Hematopoietic multipotent progenitor cell treated with erythropoietin and hydrocortisone succinate and interleukin-3 and kit ligand, for 15 days (in vitro differentiated cells): Measurements from ENCODE around the gene GUCA1C.

ENCODE experiments used
- DNase-seq: peaks from one replicate; pipeline ENCODE4 v3.0.0-alpha.2; 2015; ENCODE audit warnings: low spot score

GUCA1C gene, protein sequence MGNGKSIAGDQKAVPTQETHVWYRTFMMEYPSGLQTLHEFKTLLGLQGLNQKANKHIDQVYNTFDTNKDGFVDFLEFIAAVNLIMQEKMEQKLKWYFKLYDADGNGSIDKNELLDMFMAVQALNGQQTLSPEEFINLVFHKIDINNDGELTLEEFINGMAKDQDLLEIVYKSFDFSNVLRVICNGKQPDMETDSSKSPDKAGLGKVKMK

GRCh38 chr3:108953700-108954099 is at the start of gene GUCA1C:
Gene GUCA1C (minus strand): TSS chr3:108953879. CDS start chr3:108953762, 117 bp downstream.
- no peak for DNase-seq

DNA sequence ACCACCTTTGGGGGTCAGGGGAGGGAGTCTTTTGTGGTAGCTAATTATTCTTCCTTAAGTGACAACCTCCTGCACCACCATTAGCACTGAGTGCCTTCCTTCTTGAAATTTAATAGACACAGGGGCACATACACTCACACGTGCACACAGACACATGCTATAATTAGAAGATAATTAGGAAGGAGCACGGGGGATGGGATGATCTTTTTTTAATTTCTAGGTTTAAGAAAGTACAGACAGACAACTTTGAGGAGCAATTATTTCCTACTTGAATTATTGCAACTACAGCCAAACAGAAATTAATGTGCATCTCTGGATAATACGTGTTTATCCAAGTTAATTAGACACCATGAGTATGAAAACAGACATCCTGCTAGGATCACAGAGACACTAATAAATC is 44.8 kb upstream of the GUCA1C start:
- DNase-seq = no peak

GRCh38 chr3:108985844-108986243 is 32.2 kb upstream of the GUCA1C start:
- DNase-seq = no peak

GRCh38 chr3:108983051-108983450 is 29.4 kb upstream of the GUCA1C start:
- no peak for DNase-seq

GRCh38 chr3:108976058-108976457 is 22.4 kb upstream of the GUCA1C start:
- no peak for DNase-seq

GRCh38 chr3:108973019-108973418 is 19.3 kb upstream of the GUCA1C start:
- DNase-seq = no peak

GRCh38 chr3:108972482-108972881 is 18.8 kb upstream of the GUCA1C start:
- no peak for DNase-seq

DNA sequence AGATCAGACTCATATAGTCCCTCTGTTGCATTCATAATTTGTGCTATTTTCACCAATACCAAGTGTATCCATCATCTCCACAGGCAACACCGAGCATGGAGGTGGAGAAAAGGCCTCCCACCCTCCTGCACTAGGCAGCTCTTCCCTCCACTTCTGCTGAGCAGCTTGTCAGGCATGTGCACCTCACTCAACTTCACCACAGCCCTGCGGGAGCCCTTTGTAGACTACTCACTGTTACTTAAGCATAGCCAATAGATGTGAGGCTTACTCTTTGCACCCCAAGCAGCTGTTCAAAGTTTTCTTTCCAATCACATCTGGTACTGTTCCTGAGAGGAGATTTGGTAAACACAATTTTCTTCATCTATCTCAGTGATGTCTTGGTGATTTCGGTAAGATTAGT is 16.9 kb upstream of the GUCA1C start:
- DNase-seq = no peak

DNA sequence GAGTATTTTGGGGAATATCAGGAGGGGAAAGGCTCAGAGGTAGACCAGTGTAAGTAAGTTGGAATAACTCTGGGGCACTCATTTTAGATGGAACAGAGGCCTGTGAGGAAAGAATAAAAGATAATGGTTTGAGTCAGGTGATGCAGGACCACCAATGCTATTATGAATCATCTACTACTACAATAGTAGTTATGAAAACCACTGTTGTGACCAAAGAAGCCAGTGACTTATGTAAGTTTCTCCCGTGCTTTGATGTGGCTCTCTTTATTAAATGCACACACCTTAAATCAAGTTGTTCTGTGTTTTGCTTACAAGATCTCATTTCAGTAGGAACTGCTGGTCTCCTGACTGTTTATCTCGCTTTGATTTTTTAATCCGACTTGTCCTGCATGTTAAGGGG is 13.1 kb upstream of the GUCA1C start:
- no peak for DNase-seq

DNA sequence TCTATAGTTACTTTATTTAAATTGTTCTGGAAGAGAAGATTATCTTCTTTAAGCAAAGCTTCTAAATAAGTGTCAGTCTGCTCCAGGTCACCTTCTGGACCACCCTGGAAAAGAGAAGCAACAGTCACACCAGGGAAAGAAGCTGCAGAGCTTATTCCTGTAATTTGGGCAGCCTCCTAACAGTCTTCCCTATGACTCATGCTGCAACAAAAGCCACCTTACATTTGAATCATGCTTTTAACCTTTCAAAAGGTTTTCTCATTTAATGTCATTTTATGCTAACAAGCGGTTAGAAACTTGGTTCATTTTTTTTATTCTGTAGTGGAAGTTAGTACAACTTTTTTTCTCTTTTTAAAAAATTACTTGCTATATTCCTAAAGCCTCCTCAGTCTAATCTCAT is 5.3 kb upstream of the GUCA1C start:
- DNase-seq = no peak

DNA sequence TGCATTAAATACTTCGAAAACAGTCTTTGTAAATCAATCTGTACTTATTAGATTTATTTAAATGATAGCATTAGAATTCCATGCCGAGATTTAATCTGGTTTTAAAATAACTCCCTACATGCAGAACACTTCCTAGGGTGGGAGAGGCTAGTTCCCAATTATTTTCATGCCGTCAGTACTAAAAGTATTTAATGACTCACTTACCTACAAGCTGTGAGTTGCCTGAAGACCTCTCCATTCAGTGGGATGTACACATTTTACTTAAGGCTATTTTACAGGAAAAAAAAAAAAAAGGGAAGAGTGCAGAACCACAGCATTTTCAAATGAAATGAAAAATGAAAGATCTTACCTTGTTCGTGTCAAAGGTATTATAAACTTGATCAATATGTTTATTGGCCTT is 469 bp downstream of the GUCA1C start:
- DNase-seq = no peak

DNA sequence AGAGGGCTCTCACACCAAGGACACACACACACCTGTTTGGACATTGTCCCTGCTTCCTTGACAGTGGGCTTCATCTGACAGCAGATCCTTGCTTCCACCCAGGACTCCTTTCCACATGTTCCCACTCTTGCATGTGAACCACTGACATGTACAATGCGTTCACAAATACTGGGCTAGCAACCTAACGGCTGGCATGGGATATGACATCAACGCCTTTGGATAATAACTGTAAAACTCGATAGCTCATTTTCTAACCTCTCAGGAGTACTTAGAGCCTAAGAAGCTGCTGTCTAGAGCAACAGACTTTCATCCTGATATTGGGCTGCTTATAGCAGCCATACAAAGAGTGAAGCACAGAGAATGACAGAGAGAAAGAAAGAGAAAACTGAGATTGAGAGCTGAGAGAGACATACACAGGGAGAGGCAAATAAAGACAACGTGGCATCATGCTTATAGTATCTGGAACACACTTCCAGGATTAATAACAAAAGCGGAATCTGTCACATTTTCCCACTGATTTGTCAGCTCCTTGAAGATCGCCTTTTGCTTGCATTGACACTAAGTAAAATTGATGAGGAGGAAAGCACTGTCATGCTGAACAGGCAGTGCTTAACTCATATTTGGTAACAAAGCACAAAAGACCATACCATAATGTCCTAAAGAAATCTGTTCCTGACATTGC is 1.7 kb downstream of the GUCA1C start:
- no peak for DNase-seq

GRCh38 chr3:108947855-108948254 is 5.8 kb downstream of the GUCA1C start:
- no peak for DNase-seq

DNA sequence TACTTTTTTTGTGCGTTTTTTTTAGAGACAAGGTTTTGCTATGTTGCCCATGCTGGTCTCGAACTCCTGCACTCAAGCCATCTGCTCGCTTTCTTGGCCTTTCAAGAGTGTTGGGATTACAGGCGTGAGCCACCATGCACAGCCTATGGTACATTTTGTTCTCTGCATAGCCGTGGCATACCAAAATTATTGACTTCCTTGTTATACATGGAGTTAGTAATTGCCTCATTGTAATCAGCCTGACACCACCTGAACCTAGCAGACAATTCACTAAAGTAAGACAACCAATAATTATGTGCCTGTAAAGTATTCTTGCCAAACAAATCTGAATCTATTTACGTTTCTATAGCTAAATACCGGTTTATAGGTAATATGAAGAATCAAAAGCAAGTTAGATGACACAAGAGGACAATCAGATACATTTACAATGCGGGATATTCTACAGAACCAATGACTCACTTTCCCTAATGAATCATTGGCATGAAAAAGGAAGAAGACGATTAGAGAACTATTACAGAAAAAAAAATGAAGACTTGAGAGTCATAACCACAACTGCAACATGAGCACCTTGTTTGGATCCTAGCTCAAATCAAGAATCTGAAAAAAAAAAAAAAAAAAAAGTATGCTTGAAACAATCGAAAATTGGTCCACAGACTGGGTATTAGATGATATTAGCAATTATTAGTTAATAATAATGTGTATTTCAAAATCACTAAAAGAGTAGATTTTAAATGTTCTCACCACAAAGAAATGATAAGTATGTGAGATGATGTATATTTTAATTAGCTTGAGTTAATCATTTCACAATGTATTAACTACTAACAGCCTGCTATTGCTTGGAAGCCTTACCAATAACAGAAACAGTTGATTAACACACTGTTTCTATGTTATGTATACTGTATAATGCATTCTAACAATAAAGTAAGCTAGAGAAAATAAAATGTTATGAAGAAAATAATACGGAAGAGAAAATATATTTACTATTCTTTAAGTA is 7.1 kb downstream of the GUCA1C start:
- DNase-seq = no peak

DNA sequence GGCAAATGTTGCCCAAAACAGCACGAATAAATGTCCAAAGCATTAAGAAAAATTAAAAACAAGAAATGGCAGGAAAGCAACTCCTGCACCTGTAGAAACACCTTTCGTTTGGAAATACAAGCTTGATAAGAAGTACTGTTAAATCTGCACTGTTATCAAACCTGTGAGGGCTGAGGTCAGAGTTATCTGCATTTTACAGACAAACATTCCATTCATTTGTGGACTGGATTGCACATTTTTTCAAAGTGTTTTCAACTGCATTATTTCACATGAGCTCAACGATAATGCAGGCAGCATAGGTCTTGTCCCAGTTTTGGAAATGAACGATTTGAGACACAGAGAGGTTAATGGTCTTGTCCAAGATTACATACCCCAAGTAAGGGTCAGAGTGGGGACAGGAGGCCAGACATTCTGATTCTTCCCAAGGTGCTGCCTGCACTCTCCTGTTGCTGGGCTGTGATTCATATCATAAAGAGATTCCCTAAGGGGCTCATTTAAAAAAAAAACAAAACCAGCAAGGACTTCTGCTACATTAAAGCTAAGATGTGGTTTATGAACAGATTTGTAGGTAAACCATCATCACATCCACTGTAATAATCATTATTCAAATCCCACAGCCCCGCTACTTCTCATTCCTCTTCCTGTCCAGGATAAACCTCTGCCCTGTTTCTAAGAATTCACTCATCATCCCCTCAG is 13.0 kb downstream of the GUCA1C start:
- no peak for DNase-seq

DNA sequence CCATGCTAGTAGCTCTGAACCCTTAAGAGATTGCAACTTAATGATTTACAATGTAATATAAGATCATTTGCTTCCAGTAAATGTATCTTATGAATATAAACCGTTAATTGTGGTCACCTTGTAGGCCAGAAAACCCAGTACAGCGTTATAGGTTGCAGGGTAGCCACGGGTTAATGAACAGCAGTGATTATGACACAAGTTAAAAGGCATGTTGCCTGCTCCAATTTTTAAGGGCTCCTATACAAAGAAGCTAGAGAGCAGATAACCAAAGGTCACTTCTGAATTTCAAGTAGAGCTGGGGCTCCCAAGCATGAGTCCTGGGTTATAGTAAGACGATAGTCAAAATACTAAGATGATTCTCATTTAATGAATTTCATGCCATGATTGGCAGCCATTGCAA is 13.5 kb downstream of the GUCA1C start:
- no peak for DNase-seq

GRCh38 chr3:108936924-108937689 is 16.6 kb downstream of the GUCA1C start:
- DNase-seq = no peak

DNA sequence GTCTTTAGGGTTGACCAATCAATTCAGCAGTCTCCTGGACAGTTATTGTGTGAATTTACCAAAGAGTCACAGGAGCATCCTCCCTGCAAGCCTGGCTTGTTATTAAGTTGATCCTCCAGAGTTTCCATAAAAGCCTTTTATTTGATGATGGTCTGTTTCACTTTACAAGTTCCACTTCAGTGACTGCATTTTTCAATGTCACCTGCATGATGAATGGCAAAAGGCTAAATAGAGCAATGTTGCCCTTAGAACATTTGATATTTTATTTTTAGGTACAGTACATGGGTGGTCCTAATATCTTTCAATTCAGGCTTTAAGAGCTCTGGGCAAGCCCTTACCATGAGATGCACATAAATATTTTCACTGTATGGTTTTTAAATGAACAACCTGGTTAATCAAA is 22.6 kb downstream of the GUCA1C start:
- DNase-seq = no peak

DNA sequence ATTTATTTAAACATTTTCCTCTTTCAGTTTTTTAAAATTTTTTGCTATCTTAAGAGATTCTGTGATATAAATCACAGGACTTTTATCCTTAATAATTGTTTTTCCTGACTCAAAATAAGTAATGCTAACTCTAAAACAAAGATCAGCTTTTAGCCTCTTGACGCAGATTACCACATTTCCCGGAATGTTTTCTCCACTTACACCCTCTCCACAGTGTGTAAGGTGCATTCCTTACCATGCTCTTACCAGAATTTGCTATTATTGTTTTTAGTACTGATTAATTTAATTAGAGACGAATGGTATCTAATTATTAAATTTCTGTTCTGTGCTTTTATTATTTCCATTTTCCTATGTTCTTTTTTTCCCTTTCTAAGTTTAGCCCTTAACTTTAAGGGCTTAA is 34.8 kb downstream of the GUCA1C start:
- DNase-seq = no peak

DNA sequence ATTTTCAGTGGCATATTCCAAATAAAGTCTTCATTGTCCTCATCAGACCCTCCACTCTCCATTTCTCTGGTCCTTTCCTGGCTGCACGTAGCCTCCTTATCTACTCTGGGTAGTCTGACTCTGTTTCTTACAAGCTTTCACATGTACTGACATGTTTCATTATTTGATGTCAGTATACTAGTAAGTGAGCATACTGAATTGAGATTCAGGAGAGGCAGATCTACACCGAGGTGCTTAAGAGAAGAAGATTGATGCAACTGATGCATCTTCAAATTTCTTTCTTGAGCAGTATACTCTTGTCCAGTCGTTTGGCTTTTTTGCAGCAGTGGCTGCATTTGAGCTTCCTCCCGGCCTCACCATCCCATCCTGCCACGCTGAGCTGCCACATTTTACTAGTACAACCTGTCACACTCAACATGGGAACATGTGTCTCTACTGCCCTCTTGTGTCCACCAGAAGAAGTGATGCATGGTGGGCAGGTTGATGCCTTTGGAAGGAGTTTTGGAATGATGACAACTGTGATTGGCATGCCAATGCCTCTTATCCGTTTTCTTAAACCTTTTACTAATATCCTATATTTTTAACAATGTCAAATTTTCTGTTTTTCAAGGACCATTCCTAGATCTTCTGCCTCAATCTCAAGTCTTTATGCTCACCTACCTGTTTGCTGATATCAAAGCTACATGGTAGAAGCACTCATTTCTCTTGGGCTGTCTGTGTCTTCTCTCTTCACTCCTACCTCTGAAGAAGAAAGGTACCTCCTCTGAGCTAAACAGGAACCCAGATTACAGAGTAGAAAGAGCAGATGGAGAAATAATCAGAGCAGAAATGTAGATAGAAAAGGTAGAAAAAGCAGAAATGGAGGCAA is 38.7 kb downstream of the GUCA1C start:
- DNase-seq = peak; percentile 42
